GM21423 (cell line): ENCODE measurements around the gene ALG1.
A peak's percentile ranks its signal among the peaks of the same experiment; 100 is the strongest.
"Not testable (repeated sequence)": the region's sequence is repeated elsewhere in the genome, so short reads cannot be mapped to it uniquely, and the experiment has no call there.

Experiments used
- ATAC-seq: cut with Tn5 transposase; IDR thresholded peaks from one replicate; pipeline ENCODE4 v1.9.1; 2021; ENCODE audit warnings: mild to moderate bottlenecking, moderate library complexity; ENCODE audit not compliant: unreplicated experiment

The ALG1 gene

GRCh38 chr16:5044011-5044540 is 27.6 kb upstream of the ALG1 start:
- no peak for ATAC-seq

DNA sequence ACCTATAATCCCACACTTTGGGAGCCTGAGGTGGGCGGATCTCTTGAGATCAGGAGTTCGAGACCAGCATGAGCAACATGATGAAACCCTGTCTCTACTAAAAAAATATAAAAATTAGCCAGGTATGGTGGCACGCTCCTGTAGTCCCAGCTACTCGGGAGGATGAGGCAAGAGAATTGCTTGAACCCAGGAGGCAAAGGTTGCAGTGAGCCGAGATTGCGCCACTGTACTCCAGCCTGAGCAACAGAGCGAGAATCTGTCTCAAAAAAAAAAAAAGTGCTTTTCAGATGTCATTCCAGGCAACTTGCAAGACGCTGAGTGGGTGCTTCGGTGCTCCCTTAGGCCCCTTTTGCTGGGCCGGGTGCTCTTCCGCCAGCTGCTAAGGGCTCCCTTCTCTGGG is 27.1 kb upstream of the ALG1 start:
- ATAC-seq = not testable (repeated sequence)

GRCh38 chr16:5045499-5046115 is 26.0 kb upstream of the ALG1 start:
- ATAC-seq = no peak

DNA sequence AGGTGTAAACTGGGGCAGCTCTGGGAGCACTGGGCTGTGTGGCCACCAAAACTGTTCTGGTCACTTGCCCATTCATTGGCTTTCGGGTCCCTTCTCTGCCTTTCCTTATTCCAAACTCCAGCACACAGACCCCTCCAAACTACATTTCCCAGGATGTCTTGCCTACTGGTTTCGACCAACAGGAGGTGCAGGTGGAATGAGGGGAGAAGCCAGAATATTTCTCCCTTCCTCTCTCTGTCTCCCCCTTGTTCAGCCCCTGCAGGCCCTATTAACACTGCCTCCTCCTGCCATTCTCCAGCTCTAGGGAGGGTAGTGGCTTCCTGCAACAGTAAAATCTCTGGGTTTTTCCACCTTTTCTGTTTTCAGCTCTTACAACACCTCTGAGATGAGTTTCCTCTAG is 24.7 kb upstream of the ALG1 start:
- ATAC-seq = no peak

DNA sequence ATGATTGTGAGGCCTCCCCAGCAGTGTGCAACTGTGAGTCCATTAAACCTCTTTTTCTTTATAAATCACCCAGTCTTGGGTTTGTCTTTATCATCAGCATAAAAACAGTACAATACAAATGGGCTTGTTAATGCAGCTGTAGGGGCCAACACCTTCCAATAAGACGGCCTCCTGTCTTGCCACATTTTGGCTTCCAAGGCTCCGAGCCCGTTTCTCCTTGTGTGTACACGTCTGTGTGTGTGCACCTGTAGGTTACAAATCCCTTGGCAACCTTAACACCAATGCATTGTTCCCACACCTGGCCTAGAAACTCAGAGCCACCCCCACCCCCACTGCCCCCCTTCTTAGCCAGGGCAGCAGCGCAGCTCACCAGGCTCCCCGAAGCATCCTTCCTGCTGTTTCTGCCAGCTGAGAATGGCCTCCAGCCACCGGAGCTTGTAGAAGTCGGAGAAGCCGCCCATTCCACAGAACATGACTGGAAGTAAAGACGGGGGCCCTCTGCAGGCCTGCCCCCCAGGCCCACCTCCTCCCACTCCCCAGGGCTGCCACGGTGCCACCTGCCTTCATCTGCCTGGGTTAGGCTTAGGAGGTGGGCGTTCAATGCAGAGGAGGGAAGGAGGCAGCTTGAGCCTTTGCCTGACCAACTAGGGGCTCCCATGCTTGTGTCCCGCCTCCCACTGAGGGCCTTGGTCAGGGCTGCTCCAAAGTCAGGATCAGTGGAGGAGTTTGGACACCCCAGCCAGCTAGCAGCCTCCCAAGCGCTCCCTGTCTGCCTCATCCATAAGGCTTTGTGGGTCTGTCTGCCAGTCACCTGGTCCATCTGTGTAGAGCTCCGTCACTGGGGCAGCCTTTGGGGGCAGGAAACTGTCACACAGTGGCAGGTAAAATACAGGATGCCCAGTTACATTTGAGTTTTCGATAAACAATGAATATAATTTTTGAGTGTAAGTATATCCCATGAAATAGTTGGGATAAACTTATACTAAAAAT is 16.5 kb upstream of the ALG1 start:
- no peak for ATAC-seq

DNA sequence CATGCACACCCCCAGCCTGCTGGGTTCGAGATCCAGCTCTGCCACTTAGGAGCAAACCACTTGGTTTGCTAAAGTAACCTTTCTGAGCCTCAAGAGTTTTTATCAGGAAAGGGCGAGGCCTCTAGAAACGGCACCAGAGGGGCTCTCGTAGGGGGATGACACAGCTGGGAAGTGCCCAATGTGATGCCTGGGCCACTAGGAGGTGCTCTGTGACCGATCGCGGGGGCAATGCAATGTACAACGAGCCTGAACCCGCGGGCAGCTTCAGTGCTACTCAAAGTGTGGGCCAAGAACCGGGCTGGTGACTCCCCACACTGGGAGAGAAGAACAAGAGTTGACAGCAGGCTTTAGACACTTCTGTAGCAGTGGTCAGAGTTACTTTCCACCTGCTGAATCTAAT is 15.3 kb upstream of the ALG1 start:
- peak; percentile 53 for ATAC-seq

DNA sequence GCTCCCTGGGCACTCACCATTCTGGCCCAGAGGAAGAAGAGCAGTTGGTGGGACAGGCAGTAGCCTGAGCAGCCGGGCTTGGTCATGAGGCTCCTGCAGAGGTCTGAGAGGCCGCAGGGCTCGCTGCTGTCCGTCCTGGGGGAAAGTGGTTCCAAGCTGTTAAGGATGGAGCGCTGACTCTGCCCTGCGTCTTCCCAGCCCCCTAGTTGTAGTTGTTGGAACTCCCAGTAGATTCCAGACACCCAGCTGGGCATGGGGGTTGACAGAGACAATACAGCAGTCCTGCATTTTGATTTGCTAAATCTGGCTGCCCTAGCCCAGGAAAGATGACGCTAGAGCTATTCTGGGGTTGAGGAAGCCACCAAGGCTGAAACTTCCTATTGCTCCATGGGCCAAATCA is 13.2 kb upstream of the ALG1 start:
- no peak for ATAC-seq

DNA sequence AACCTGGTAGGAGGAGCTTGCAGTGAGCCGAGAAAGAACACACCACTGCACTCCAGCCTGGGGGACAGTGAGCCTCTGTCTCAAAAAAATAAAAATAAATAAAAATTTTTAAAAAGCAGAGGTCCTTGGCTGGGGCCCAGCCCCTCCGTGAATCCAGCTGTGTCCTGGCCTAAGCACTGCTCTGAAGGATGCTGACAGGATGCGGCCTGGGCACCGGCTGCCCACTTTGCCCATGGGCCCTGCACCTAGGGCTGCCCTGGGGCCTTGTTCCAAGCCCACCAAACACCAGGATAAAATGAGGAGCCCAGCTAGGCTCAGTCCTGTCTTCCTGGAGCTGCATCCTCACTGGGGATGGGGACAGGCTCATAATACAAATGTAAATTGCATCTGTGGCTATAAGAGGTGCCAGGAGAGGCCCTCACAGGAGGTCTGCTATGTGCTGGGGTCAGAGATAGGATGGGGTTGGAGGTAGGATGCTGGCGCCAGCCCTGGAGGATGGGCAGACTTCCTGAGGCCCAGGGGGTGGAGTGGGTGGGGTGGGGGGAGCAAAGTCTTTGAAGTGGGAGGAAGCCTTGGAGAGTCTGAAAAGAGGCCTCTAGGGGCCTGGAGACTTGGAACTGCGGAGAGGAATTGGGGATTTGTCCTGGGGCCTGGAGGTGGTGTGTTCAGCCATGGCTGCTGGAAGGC is 12.1 kb upstream of the ALG1 start:
- ATAC-seq = no peak

- ATAC-seq = no peak
Measured at GRCh38 chr16:5060073-5060641, 11.5 kb upstream of the ALG1 start.

- ATAC-seq = no peak
Measured at GRCh38 chr16:5062051-5062450, 9.6 kb upstream of the ALG1 start.

DNA sequence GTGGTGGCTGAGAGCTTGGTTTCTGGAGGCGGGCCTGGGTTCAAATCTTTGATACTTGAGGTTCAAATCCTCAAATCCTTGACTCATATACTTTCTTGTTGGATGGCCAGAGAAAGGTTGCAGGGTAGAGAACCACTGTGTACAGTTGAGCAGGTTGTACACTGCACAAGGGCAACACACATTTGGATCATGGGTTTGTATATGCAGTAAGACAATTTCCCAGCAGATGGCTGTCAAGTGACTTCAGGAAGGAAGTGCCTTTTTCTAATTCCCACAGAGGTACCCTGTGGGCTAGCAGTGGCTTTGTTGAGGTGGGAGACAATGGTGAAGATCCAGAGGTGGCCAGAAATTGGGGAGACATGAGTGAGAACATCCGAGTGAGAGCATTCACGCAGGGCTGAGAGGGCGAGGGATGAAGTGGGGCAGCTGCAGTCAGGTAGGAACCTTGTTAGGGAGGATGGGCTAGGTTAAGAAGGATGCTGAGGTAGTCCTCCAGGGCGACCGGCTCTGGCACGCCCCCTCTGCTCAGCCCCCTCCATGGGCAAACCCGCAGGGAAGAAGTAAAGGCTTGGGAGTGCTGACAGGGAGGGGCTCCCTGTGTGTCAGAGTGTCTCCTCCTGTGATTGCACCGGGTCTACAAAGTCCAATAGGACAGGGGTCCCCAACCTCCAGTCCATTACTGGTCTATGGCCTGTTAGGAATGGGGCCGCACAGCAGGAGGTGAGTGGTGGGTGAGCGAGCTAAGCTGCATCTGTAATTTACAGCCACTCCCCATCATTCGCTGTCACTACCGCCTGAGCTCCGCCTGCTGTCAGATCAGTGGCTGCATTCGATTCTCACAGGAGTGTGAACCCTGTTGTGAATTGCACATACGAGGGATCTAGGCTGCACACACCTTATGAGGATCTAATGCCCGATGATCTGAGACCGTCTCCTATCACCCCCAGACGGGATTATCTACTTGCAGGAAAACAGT is 8.6 kb upstream of the ALG1 start:
- no peak for ATAC-seq

DNA sequence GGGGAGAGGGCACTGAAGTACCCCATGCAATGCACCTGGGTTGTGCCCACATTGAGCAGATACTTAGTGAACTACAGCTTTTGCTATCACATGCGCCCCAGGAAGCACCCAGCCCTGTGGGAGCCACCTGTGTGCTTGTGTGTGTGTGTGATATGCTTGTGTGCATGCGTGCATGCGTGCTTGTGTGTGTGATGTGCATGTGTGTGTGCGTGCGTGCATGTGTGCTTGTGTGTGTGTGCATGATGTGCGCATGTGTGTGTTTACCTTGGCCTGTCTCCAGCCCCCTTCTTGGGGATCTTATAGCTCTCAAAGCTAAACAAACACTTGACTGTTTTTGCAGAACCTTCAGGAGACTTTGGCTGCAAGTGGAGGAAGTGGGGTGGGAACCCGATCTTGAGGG is 6.7 kb upstream of the ALG1 start:
- ATAC-seq = no peak

DNA sequence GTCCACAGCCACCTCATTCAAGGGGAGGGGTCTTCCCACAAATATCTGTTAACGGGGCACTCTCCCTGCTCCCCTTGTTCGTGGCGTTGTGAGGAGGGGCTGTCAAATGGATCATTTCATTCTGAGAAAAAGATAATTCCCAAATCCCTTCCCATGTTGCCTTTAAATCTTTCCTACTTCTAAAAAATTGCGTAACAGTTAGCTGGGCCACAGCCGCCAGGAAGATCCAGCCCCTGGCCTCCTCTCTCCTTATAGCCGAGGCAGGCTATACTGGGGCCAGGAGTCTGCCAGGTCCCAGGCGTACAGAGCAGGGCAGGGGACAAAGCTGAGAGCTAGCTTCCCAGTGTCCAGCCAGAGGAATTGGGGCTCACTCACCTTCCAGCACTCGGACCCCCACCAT is 6.3 kb upstream of the ALG1 start:
- ATAC-seq = no peak

GRCh38 chr16:5065813-5066212 is 5.8 kb upstream of the ALG1 start, which contains the start of gene C16orf89:
Gene C16orf89, minus strand, starts transcription at chr16:5065956. Its CDS starts 48 bp downstream, at chr16:5065908.
- no peak for ATAC-seq

- ATAC-seq = no peak
Measured at GRCh38 chr16:5066511-5066910, 5.1 kb upstream of the ALG1 start.

GRCh38 chr16:5069048-5069447 is 2.6 kb upstream of the ALG1 start:
- no peak for ATAC-seq

GRCh38 chr16:5069854-5070253 is 1.8 kb upstream of the ALG1 start:
- ATAC-seq = no peak

DNA sequence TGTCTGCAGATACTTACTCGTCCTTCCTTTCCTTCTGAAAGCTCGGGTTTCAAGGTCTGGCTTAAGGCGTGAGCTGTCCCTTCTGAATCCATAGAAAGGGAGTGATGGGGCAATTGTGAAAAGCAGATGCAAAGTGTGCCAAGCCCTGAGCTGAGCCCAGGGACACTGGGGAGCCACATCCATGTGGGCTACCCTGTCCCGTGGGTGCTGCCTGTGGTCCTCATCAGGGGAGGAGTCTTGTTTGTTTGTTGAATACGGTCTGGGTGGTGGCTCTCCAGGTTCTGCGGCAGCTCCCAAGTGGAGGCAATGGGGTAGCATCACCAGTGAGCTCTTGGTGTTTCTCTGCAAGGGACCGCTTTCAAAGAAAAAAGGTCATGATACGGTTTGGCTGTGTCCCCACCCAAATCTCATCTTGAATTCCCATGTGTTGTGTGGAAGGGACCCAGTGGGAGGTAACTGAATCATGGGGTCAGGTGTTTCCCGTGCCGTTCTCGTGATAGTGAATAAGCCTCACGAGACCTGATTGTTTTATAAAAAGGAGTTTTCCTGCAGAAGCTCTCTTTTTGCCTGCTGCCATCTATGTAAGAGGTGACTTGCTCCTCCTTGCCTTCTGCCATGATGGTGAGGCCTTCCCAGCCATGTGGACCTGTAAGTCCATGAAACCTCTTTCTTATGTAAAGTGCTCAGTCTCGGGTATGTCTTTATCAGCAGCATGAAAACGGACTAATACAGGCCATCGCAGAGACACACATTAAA is 1.0 kb upstream of the ALG1 start:
- no peak for ATAC-seq

- no peak for ATAC-seq
Measured at GRCh38 chr16:5071341-5071680, 332 bp upstream of the ALG1 start.
